OCI-LY1 (cell line): ENCODE data around the gene GSG1L.

Experiments
- H2AFZ ChIP-seq: fragments of 200-600 bp; sonication (generic), shearing (Covaris generic); 2 replicates; pipeline ENCODE4 v1.6.0; 2014; ENCODE audit warnings: antibody characterized with exemption, mild to moderate bottlenecking, low read length
- H3F3A ChIP-seq: fragments of 200-600 bp; sonication (generic), shearing (Covaris generic); 2 replicates; pipeline ENCODE4 v1.6.0; 2014; ENCODE audit warnings: mild to moderate bottlenecking, antibody characterized with exemption, low read length, moderate library complexity; ENCODE audit not compliant: insufficient read depth
- H3K27ac ChIP-seq: fragments of 200-600 bp; sonication (generic); 2 replicates; pipeline ENCODE4 v1.5.1; 2014; ENCODE audit warnings: low read length, mixed run types, mild to moderate bottlenecking, low read depth; ENCODE audit not compliant: poor library complexity, severe bottlenecking
- H3K27me3 ChIP-seq: fragments of 200-600 bp; sonication (generic); 2 replicates; pipeline ENCODE4 v1.6.0; 2014; ENCODE audit warnings: antibody characterized with exemption, mild to moderate bottlenecking, low read length, moderate library complexity; ENCODE audit not compliant: insufficient read depth
- H3K36me3 ChIP-seq: fragments of 200-600 bp; sonication (generic); 2 replicates; pipeline ENCODE4 v1.6.1; 2014; ENCODE audit warnings: mild to moderate bottlenecking, antibody characterized with exemption, low read length, moderate library complexity, mixed read lengths; ENCODE audit not compliant: insufficient read depth
- H3K4me1 ChIP-seq: fragments of 200-600 bp; sonication (generic); 2 replicates; pipeline ENCODE4 v1.5.1; 2014; ENCODE audit warnings: mild to moderate bottlenecking, low read length, moderate library complexity; ENCODE audit not compliant: insufficient read depth, severe bottlenecking
- H3K4me2 ChIP-seq: fragments of 200-600 bp; sonication (generic), shearing (Covaris generic); 2 replicates; pipeline ENCODE4 v1.6.1; 2014; ENCODE audit warnings: low read length
- H3K4me3 ChIP-seq: fragments of 200-600 bp; sonication (generic); 2 replicates; pipeline ENCODE4 v1.5.1; 2014; ENCODE audit warnings: low read length, low read depth, mild to moderate bottlenecking, mixed read lengths; ENCODE audit not compliant: poor library complexity, severe bottlenecking
- H3K79me2 ChIP-seq: fragments of 200-600 bp; shearing (Covaris generic); 2 replicates; pipeline ENCODE4 v1.6.1; 2016; ENCODE audit warnings: mixed run types, low read length, mixed read lengths; ENCODE audit not compliant: insufficient read depth
- H3K9ac ChIP-seq: fragments of 200-600 bp; sonication (generic), shearing (Covaris generic); 2 replicates; pipeline ENCODE4 v1.6.1; 2014; ENCODE audit warnings: mild to moderate bottlenecking, low read length, mixed read lengths
- H3K9me2 ChIP-seq: fragments of 200-600 bp; sonication (generic), shearing (Covaris generic); 2 replicates; pipeline ENCODE4 v1.6.1; 2014; ENCODE audit warnings: low read depth, mild to moderate bottlenecking, low read length, mixed read lengths
- H3K9me3 ChIP-seq: fragments of 200-600 bp; shearing (Covaris generic); 2 replicates; pipeline ENCODE4 v1.6.1; 2014; ENCODE audit warnings: low read length, mixed read lengths
- H4K20me1 ChIP-seq: fragments of 200-600 bp; sonication (generic), shearing (Covaris generic); 2 replicates; pipeline ENCODE4 v1.6.0; 2016; ENCODE audit warnings: mild to moderate bottlenecking, low read length; ENCODE audit not compliant: insufficient read depth
- CTCF ChIP-seq: fragments of 200-600 bp; sonication (generic), shearing (Covaris generic); IDR thresholded peaks from 2 replicates; pipeline ENCODE4 v1.5.1; 2017; ENCODE audit warnings: mild to moderate bottlenecking, antibody characterized with exemption, low read length, moderate library complexity, mixed read lengths
- EZH2 ChIP-seq: fragments of 200-600 bp; sonication (generic), shearing (Covaris generic); IDR thresholded peaks from 2 replicates; pipeline ENCODE4 v1.8.0; 2017; ENCODE audit warnings: borderline replicate concordance, mixed run types, mild to moderate bottlenecking, antibody characterized with exemption, low read length, moderate library complexity, mixed read lengths

The GSG1L gene

GRCh38 chr16:28089992-28090365 is 26.5 kb upstream of the GSG1L start:
- no peak for TF ChIP-seq EZH2
- no peak for TF ChIP-seq CTCF
- Histone ChIP-seq H3K9me2 (no peaks in the 10 kb centered on the region), H3K4me3 (no peak overlapping the region), H3K27me3 (no peaks in the 10 kb centered on the region), H3K9ac (no peak overlapping the region), H3F3A (no peaks in the 10 kb centered on the region), H2AFZ (no peak overlapping the region), H3K9me3 (no peaks in the 10 kb centered on the region), H3K4me2 (no peak overlapping the region), H4K20me1 (no peaks in the 10 kb centered on the region), H3K4me1 (no peaks in the 10 kb centered on the region), H3K27ac (no peak overlapping the region), H3K79me2 (no peaks in the 10 kb centered on the region), H3K36me3 (no peaks in the 10 kb centered on the region)

- Histone ChIP-seq H3K4me3 (no peak overlapping the region), H3K9me3 (no peaks in the 10 kb centered on the region), H3K9me2 (no peaks in the 10 kb centered on the region), H3K36me3 (no peaks in the 10 kb centered on the region), H3K4me2 (no peak overlapping the region), H4K20me1 (no peaks in the 10 kb centered on the region), H3K79me2 (no peaks in the 10 kb centered on the region), H3K27me3 (no peaks in the 10 kb centered on the region), H3F3A (no peaks in the 10 kb centered on the region), H3K4me1 (no peaks in the 10 kb centered on the region), H3K9ac (no peak overlapping the region), H2AFZ (no peak overlapping the region), H3K27ac (no peak overlapping the region)
- no peak for TF ChIP-seq EZH2
Measured at GRCh38 chr16:28089205-28089991, 25.9 kb upstream of the GSG1L start.

GRCh38 chr16:28087675-28088300 is 24.3 kb upstream of the GSG1L start:
- no peaks in the 10 kb centered on the region for H3K9me3 ChIP-seq
- H3K79me2 ChIP-seq: no peaks in the 10 kb centered on the region
- no peak overlapping the region for H3K4me2 ChIP-seq
- H4K20me1 ChIP-seq: no peaks in the 10 kb centered on the region
- no peak overlapping the region for H3K27ac ChIP-seq
- H3K4me3 ChIP-seq: no peak overlapping the region
- TF ChIP-seq CTCF (no peak), EZH2 (no peak)
- no peak overlapping the region for H3K9ac ChIP-seq
- H2AFZ ChIP-seq: no peak overlapping the region
- H3K27me3 ChIP-seq: no peaks in the 10 kb centered on the region
- H3K36me3 ChIP-seq: no peaks in the 10 kb centered on the region
- H3F3A ChIP-seq: no peaks in the 10 kb centered on the region
- no peaks in the 10 kb centered on the region for H3K9me2 ChIP-seq
- H3K4me1 ChIP-seq: no peaks in the 10 kb centered on the region
